Measurements from ENCODE around the gene MS4A5.

DNA sequence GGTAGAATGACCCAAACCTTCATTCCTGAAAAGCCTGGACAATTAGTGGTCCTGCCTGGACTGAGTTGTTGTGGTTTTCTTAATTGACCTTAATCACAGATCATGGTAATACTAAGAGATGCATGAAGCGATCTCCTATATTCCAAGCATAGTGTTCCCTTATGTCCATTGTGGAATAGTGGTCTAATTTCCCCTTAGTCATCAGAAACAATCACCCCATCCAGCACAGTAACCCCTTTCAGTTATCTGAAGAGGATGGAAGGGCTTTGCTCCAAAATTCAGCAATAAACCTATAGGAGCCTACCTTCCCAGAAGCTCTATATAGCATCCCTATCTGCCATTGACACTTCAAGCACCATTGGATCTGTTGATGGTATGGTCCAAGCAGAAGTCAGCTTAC is 6.8 kb upstream of the MS4A5 start:
- TF ChIP-seq, protein P1, sequence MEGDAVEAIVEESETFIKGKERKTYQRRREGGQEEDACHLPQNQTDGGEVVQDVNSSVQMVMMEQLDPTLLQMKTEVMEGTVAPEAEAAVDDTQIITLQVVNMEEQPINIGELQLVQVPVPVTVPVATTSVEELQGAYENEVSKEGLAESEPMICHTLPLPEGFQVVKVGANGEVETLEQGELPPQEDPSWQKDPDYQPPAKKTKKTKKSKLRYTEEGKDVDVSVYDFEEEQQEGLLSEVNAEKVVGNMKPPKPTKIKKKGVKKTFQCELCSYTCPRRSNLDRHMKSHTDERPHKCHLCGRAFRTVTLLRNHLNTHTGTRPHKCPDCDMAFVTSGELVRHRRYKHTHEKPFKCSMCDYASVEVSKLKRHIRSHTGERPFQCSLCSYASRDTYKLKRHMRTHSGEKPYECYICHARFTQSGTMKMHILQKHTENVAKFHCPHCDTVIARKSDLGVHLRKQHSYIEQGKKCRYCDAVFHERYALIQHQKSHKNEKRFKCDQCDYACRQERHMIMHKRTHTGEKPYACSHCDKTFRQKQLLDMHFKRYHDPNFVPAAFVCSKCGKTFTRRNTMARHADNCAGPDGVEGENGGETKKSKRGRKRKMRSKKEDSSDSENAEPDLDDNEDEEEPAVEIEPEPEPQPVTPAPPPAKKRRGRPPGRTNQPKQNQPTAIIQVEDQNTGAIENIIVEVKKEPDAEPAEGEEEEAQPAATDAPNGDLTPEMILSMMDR (conservative IDR thresholded peaks at IDR 0.05; ENCODE audit: low read depth, low read length), result no peak
- no peak for TF ChIP-seq EZH2 (IDR thresholded peaks at IDR 0.05; ENCODE audit: borderline replicate concordance, low read depth, low read length, poor library complexity, severe bottlenecking)
